Activated CD8-positive, alpha-beta memory T cell treated with anti-CD3 and anti-CD28 coated beads for 48 hours (primary cell): ENCODE data around the gene CDC40.

Experiments
- DNase-seq, 3 experiments: peaks; one replicate each; pipeline ENCODE4 v3.0.0-alpha.2; 2020; ENCODE audit warnings: low read depth in 2 of 3, low spot score in 2 of 3

Gene CDC40

GRCh38 chr6:110180228-110181008, at the start of gene CDC40:
TSS of gene CDC40 (plus strand) at chr6:110180427. CDS start at chr6:110180445, 18 bp downstream.
- peak; percentile 16 to 18 (median 16) for DNase-seq

DNA sequence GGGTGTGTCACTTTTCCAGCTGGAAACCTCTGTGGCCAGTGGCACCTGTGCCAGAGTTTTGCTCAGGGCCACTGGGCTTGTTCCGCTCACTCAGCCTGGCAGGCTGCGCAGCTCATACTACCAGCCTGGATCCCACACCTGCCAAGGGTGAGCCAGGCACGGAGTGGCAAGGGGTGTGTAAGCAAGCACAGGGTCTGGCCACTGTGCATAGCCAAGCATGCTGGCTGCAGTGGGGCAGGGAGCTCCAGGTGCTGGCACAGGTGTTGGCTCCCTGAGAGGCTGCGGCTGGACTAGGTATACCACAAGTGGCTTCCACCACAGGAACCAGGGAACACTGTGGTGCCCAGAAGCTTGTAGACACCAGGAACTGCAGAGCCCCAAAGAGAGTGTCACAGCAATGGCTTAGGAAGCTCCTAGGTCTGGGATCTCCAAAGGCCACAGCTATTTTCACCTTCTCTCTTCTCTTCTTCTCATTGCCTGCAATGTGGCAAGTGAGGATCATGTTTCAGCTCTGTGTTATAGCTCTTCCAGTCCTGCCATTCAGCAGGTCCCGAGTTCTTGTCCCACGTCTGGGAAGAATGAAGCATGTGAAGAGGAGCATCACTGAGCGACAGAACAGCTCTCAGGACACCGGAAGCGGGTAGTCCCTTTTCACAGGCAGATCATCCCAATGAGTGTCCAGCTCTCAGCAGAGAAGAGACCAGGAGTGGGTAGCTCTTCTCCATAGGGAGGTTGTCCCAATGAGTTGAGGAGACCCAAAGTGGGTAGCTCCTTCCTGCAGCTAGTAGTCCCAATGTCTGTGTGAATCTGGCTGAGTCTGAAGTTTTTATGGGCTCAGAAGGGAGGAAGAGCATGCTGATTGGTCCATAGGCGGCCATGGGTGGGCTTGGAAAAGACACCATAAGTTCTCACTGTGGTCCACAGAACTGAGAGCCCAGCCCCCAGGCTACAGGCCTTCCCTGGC, 42.0 kb upstream of the CDC40 start:
- no peak for DNase-seq

DNA sequence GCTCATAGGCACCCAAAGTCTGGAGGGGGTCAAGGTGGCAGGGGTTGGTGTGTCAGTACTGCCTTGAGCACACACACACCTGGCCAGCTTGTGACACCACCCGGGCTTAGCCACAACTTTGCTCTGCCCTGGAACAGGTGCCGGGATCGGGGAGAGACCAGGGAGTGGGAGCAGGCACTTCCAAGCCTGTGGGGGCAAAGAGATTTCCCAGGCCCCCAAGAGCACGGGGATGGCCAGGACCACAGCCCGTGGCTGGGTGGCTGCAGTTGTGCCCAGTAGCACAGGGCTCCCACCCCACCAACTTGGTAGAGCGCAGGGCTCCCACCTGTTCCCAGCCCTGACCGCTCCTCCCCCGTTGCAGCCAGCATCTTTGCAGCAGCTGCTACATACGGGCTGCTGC, 41.2 kb upstream of the CDC40 start:
- no peak for DNase-seq

- no peak for DNase-seq
These were observed 39.6 kb upstream of the CDC40 start for GRCh38 chr6:110140650-110141049.

DNA sequence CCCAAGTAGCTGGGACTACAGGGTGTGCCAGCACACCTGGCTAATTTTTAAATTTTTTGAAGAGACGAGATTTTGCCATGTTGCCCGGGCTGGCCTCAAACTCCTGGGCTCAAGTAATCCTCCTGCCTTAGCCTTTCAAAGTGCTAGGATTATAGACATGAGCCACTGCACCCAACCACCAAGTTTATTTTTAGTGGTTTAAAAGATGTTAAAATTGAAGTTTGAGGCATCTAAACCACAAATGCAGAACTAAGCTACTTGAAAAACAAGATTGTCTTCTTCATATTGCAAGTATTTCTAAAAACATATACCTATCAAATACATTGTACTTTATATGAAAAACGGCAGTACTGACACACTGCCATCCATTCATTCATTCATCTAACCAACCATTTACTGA, 32.4 kb upstream of the CDC40 start:
- no peak for DNase-seq

DNA sequence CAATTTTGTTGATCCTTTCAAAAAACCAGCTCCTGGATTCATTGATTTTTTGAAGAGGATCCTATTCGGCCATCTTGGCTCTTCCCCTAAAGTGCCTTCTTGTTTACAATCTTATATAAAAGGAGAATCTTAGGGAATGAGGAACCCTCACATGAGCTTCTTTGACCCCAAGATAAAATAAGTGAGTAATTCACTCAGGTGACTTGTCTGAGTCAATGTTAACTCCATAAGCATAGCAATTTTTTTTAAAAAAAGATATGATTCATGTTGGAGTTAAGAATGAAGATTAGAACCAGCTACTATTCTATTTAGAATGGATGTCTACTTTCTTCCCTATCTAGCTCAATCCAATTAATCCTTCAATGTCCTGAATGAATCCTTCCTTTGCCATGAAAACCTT, 21.7 kb upstream of the CDC40 start:
- DNase-seq: no peak

DNA sequence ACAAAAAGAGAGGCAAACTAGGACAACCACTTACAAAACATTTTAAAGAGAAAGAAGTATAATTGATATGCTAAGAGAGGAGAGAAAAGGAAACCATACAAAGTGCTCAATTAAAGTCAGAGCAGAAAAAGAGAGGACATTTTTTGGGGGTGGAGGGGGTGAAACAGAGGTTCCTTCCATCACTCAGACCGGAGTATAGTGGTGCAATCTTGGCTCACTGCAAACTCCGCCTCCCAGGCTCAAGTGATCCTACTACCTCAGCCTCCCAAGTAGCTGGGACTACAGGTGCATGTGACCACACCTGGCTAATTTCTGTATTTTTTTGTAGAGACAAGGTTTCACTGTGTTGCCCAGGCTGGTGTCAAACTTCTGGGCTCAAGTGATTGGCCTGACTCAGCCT, 10.1 kb upstream of the CDC40 start:
- DNase-seq: no peak

GRCh38 chr6:110173506-110174132, 6.6 kb upstream of the CDC40 start:
- DNase-seq: no peak

GRCh38 chr6:110178626-110179405, 1.4 kb upstream of the CDC40 start:
- DNase-seq: peak; percentile 17 to 34 (median 30)

DNA sequence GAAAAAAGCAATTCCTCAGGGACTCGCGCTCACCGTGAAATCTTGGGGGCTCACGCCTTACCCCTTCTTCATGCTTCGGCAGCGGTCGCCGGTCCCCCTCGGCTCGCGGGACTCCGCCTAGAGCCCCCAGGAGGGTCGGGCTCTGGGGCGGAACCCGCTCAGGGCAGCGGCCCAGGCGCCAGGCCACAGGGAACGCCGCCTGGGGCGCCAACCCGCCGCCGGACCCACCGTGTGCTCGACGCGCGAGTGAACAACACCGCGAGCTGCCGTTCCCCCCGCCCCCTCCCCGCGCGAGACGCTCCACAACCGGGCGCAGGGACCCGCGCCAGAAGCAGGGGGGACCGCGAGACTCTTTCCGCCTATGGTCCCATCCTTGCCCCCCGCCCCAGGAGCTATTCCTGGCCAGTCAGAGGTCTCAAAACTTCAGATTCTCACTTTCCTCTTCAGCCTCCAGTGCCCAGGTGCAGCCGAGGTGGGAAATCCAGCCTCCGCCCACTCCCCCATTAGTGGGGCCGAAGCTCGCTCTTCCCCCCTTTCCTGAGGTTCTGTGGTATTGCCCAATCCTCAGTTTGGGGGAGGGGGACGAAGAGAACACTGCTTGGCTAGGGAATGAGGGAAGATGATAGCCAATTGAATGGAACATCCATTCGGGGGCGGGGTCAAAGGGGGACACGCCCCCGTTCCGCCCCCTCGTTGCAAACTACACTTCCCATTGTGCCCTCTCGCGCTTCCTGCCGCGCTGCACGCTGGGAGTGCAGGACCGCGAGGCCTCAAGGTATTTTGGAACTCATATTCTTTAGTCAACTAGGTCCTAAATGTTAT, 610 bp upstream of the CDC40 start, which contains the start of gene WASF1:
Gene WASF1, minus strand, starts transcription at position 265 of the 822 bp plus-strand sequence. CDS start 52,069 bp downstream, outside the sequence.
- DNase-seq: peak; percentile 75 to 80 (median 80)

DNA sequence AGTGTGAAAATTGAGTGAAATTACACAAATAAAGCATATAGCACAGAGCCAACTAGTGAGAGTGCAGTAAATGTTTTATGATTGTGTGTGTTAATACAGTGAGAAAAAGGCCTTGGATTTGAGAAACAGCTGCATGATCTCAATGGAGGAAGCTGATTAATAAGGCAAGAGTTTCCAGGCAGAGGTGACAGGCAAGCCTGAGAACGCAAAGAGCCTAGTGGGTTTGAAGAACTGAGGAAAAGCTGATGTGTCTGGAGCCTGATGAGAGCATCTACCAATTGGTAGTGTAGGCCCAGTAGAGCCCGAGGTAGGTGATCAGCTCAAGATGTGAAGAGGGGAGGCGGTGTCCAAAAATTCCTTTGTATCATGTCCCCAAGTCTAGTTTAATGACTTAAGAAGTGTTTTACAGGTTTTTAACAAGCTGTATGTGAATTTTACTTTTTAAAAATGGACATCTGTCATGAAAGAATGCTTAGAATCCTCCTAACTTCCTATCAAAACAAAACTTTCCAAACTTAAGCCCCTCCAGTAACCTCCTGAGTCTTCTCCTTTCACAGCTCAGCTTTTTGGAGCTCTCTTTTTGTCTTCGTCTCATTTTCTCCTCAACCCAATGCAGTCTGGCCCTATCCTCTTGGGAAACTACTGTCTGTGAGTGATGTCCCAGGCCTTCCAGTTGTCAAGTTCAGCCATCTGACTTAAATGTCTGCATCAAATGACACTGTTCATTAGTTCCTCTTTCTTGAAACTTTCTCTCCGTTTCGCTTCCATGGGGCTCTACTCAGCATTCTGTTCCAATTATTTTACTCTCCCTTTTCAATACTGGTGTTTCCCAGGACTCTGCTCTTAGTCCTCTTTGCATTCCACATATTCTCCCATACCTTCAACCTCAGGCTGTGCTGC, 1.2 kb downstream of the CDC40 start:
- DNase-seq: no peak

DNA sequence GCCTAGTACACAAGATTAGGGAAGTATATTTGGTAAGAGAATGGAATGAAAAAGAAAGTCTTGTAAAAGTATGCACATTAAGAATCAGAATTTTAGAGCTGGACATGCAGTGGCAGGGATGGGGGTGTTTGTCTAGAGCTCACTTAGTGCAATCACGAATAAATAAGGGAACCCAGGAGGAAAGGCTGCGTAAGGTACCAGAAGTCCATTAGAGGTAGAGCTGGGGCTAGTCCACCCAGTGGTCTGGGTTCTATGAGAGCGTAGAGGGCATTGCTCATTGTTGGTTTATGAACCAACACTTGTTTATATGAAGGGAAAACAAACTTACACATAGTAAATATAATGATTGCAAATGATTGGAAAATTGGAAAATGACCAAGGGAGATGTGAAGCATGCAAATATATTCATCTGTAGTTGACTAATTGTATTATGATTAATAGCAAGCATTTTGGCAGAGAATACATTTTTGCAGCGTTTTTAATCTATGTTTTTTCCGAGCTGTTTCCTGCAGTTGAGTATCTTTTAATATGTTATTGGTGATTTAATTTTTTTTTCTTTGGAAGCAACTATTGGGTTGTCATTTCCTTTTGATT, 3.2 kb downstream of the CDC40 start:
- no peak for DNase-seq

GRCh38 chr6:110185879-110186278, 5.7 kb downstream of the CDC40 start:
- no peak for DNase-seq

DNA sequence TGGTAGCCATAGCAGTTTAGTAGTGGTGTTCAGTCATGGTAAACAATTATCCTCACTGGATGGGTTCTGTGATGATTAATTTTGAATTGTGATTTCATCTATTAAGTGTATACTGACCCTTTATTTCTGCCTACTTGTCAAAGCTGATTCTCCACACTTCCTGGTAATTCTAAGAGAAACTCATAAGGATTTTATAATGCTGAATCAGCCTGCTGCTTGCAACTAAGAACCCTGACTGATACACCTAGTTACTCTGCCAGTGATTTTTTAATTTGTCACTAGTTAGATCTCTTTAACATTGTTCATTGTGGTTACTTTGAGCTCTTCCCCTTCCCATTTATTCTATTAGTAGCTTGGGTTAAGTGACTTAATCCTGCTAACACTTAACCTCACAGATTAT, 8.6 kb downstream of the CDC40 start:
- DNase-seq: no peak

DNA sequence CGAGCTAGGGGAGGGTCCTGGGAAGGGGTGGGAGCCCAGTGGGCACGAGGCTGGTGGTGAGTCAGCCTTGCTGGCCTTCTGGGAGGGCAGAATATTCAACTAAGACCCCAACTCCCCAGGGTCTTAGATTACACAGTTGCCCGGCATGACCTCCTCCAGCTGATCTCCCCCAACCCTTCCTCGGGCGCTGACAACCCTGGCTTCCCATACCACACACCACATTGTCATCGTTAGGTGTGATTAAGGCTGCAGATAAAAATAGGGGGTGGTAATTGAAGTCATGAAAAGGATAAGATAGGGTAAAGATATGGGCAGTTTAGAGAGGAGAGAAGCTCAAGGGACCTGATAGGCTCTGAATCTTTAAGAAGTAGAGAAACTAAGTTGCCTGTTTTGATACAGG, 10.5 kb downstream of the CDC40 start:
- DNase-seq: no peak

GRCh38 chr6:110191477-110191876, 11.2 kb downstream of the CDC40 start:
- no peak for DNase-seq

DNA sequence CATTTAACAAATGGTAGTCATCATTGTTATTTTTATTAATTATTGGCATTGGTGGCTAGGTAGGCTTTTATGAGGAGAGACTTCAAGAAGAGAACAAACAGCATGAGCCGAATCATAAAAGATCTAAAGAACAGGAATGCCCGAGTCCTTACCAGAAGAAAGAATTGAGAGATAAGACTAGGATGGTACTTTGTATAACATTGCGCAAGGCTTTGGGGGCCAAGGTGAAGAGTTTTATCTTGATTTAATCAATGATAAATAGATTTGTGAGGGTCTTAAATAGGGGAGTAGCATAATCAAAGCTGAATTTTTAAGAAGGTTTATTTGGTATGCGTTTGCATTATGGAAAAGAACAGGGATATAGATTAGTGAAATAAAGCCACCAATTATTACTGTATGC, 15.4 kb downstream of the CDC40 start:
- DNase-seq: no peak

GRCh38 chr6:110196874-110197273, 16.6 kb downstream of the CDC40 start:
- no peak for DNase-seq
